Measurements from ENCODE around the gene GNG3. TPM values are rescaled to one million over a fixed set of nuclear protein-coding genes. Genes with fewer than 3 reads are reported as not detected.

Gene GNG3
- total RNA-seq, 4 donors from 2014 or later: not detected

- Histone ChIP-seq H3K36me3 (peaks cover 0 to 38% (median 10%) of the 10 kb centered on the region in 3 donors), H3K4me1 (peaks cover 20 to 65% (median 40%) of the 10 kb centered on the region in 3 donors), H3K4me3 (peak overlapping the region; percentile 78 to 94 (median 83)), H3K9me3 (no peaks in the 10 kb centered on the region), H3K27me3 (no peaks in the 10 kb centered on the region), H3K27ac (peak overlapping the region; percentile 91 to 97 (median 95))
- DNase-seq: no peak
- 26 to 43% methylated on average over 7 to 14 of the region's 16 CpGs for WGBS, 2 donors
- TF ChIP-seq POLR2A (IDR thresholded peaks at IDR 0.05): no peak
- intact Hi-C loops (cut with DNase I): no loop called here
These were observed 41.1 kb upstream of the GNG3 start for GRCh38 chr11:62666259-62666926.

GRCh38 chr11:62667460-62667859, 40.0 kb upstream of the GNG3 start:
- no peak overlapping the region for H3K4me3 ChIP-seq
- H3K4me1 ChIP-seq: peaks cover 23 to 72% (median 41%) of the 10 kb centered on the region in 3 donors
- no peak overlapping the region for H3K27ac ChIP-seq
- H3K9me3 ChIP-seq: no peaks in the 10 kb centered on the region
- no peaks in the 10 kb centered on the region for H3K27me3 ChIP-seq
- DNase-seq: no peak
- H3K36me3 ChIP-seq: peaks cover 0 to 28% (median 5%) of the 10 kb centered on the region in 3 donors
- TF ChIP-seq CTCF (IDR thresholded peaks at IDR 0.05): no peak
- intact Hi-C loops (cut with DNase I): no loop called here
- 70 to 83% methylated on average over 1 to 2 of the region's 2 CpGs for WGBS, 2 donors

GRCh38 chr11:62669420-62670161, 37.9 kb upstream of the GNG3 start:
- Histone ChIP-seq H3K4me1 (peaks cover 34 to 78% (median 44%) of the 10 kb centered on the region in 3 donors), H3K27me3 (no peaks in the 10 kb centered on the region), H3K36me3 (peaks cover 0 to 37% (median 5%) of the 10 kb centered on the region in 3 donors), H3K27ac (peak overlapping the region in 2 of 4 donors; percentile 22 to 95), H3K4me3 (no peak overlapping the region), H3K9me3 (no peaks in the 10 kb centered on the region)
- TF ChIP-seq POLR2A (IDR thresholded peaks at IDR 0.05) (no peak), CTCF (IDR thresholded peaks at IDR 0.05) (no peak)
- DNase-seq: no peak
- intact Hi-C loops (cut with DNase I): loop anchor here (5.0 kb wide), 1 partner anchor 72 kb away; no protein-coding TSS in a partner anchor
- WGBS, 2 donors: 55 to 72% methylated on average over 3 to 4 of the region's 4 CpGs

GRCh38 chr11:62671236-62671607, 36.3 kb upstream of the GNG3 start:
- H3K4me1 ChIP-seq: peaks cover 32 to 83% (median 42%) of the 10 kb centered on the region in 3 donors
- H3K9me3 ChIP-seq: no peaks in the 10 kb centered on the region
- intact Hi-C loops (cut with DNase I): loop anchor here (5.0 kb wide), 1 partner anchor 74 kb away; no protein-coding TSS in a partner anchor
- 0% methylated on average over 17 of the region's 17 CpGs for WGBS, 2 donors
- peak overlapping the region; percentile 92 to 95 (median 93) for H3K27ac ChIP-seq
- H3K36me3 ChIP-seq: peaks cover 0 to 53% (median 4%) of the 10 kb centered on the region in 3 donors
- peak overlapping the region; percentile 75 to 96 (median 82) for H3K4me3 ChIP-seq
- DNase-seq: no peak
- TF ChIP-seq POLR2A (IDR thresholded peaks at IDR 0.05) (no peak), CTCF (IDR thresholded peaks at IDR 0.05) (no peak)
- H3K27me3 ChIP-seq: no peaks in the 10 kb centered on the region

- H3K4me3 ChIP-seq: peak within 1 kb of the TSS; percentile 75 to 96 (median 82)
- 0% methylated on average over 2 to 23 of the region's 59 CpGs for WGBS, 2 donors
- DNase-seq: peak; percentile 40
- no peaks in the 10 kb centered on the region for H3K27me3 ChIP-seq
- peaks cover 0 to 54% (median 0%) of the 10 kb centered on the region in 3 donors for H3K36me3 ChIP-seq
- peak in 2 of 4 donors; percentile 46 to 67 for TF ChIP-seq POLR2A (IDR thresholded peaks at IDR 0.05)
- peak in 1 of 6 experiments; percentile 9 for TF ChIP-seq CTCF (IDR thresholded peaks at IDR 0.05)
- H3K27ac ChIP-seq: peak within 1 kb of the TSS; percentile 92 to 95 (median 93)
- peaks cover 26 to 83% (median 38%) of the 10 kb centered on the region in 3 donors for H3K4me1 ChIP-seq
- H3K9me3 ChIP-seq: no peaks in the 10 kb centered on the region
- intact Hi-C loops (cut with DNase I): loop anchor here (5.0 kb wide), 1 partner anchor 74 kb away; no protein-coding TSS in a partner anchor
These were observed 35.7 kb upstream of the GNG3 start, which contains the start of the genes LBHD1 and UQCC3 for GRCh38 chr11:62671608-62672389. TSS of gene LBHD1 (minus strand) at chr11:62672267. CDS start at chr11:62670031, 2,236 bp downstream. TSS of gene UQCC3 (plus strand) at chr11:62671673. CDS start at chr11:62671746, 73 bp downstream.
